Heart left ventricle (tissue), 16 donors: ENCODE measurements around the gene SIGLEC9. TPM values are rescaled to one million over a fixed set of nuclear protein-coding genes. Genes with fewer than 3 reads are reported as not detected.

ENCODE experiments used
- ATAC-seq, 4 donors: fragments of 200-7000 bp; cut with Tn5 transposase; one replicate each; pipeline ENCODE4 v1.9.1; 2020 to 2022; ENCODE audit warnings: moderate library complexity in 4 of 4, mild to moderate bottlenecking in 3 of 4, moderate number of reproducible peaks in 1 of 4
- DNase-seq, 5 donors: peaks; one replicate each; pipeline ENCODE4 v3.0.0-alpha.2; 2020
- H3K27ac ChIP-seq, 12 donors: fragments of 200-600 bp; sonication (generic) in 4 of 12; one replicate each; pipeline versions ENCODE4 v1.5.0 to v1.8.0; 2016 to 2022; ENCODE audit warnings: mild to moderate bottlenecking in 2 of 12
- H3K27me3 ChIP-seq, 9 donors: fragments of 200-600 bp; sonication (generic) in 2 of 9; one replicate each; pipeline versions ENCODE4 v1.5.1 to v1.8.0; 2016 to 2022; ENCODE audit warnings: mild to moderate bottlenecking in 3 of 9
- H3K36me3 ChIP-seq, 9 donors: fragments of 200-600 bp; sonication (generic) in 2 of 9; one replicate each; pipeline versions ENCODE4 v1.5.0 to v1.8.0; 2018 to 2022; ENCODE audit warnings: mild to moderate bottlenecking in 2 of 9
- H3K4me1 ChIP-seq, 12 donors: fragments of 200-600 bp; sonication (generic) in 4 of 12; one replicate each; pipeline versions ENCODE4 v1.5.0 to v1.8.0; 2016 to 2022; ENCODE audit warnings: mild to moderate bottlenecking in 3 of 12
- H3K4me3 ChIP-seq, 12 donors: fragments of 200-600 bp; sonication (generic) in 4 of 12; one replicate each; pipeline versions ENCODE4 v1.5.0 to v1.8.0; 2017 to 2022; ENCODE audit warnings: mild to moderate bottlenecking in 9 of 12, moderate library complexity in 4 of 12
- H3K9me3 ChIP-seq, 12 donors: fragments of 200-600 bp; sonication (generic) in 4 of 12; one replicate each; pipeline versions ENCODE4 v1.5.0 to v1.8.0; 2016 to 2022; ENCODE audit warnings: mild to moderate bottlenecking in 1 of 12
- CTCF ChIP-seq, 12 donors: fragments of 200-600 bp; sonication (generic) in 4 of 12; IDR thresholded peaks; one replicate each; pipeline versions ENCODE4 v1.5.0 to v1.8.0; 2018 to 2022; ENCODE audit warnings: antibody characterized with exemption in 12 of 12, mild to moderate bottlenecking in 5 of 12
- POLR2A ChIP-seq, 2 donors: fragments of 450-650 bp; IDR thresholded peaks; one replicate each; pipeline ENCODE4 v1.6.1; 2017; ENCODE audit warnings: antibody characterized with exemption in 2 of 2, mild to moderate bottlenecking in 2 of 2, moderate library complexity in 2 of 2
- WGBS, 4 donors: extraction: QIAGEN DNeasy Blood & Tissue Kit in 2 of 4; methylation state at CpG; one replicate each; pipeline versions ENCODE4 v1.1.5 to v1.1.7; 2013 to 2018; 5-methylcytosine and 5-hydroxymethylcytosine counted together
- intact Hi-C, 10 donors: fragments of 100-400 bp; cut with DNase I; formaldehyde crosslinking; loops; one replicate each; pipeline versions ENCODE4 v1.11.1 to v1.14.2; 2022
- long read RNA-seq, 3 donors: library from polyadenylated mRNA; unstranded; transcript quantifications; one replicate each; pipeline ENCODE4 v2.0.0, GENCODE V29; 2020 to 2021
- polyA plus RNA-seq, 2 donors: library from polyadenylated mRNA; stranded (reverse); fragments of 200-250 nt; gene quantifications; one replicate each; pipeline ENCODE4 v1.2.3, GENCODE V29; 2013
- total RNA-seq, 9 donors: library from RNA; depleted of rRNA in 2 of 9; stranded (reverse); fragments of >200 nt in 2 of 9; fragmentation: NEBNext Ultra II Directional in 3 of 9; extraction: Animal tissue kit (Norgen Biotek cat#: 25700) in 3 of 9; gene quantifications; one replicate each; pipeline versions ENCODE4 v1.1.0 to v1.2.4, GENCODE V29; 2016 to 2023
- donor health status: ischemic (EF 13 %, LVEDD 7.1; RV severe dilation, severe dysfunction).
- donor health status: healthy with polysubstance abuse.
- donor health status: DM: no; HTN: yes; CAD: no.
- donor health status: DM: no; HTN: no; CAD: no.
- donor health status: ischemic (EF 25% LVEDD 6.9; RV normal size, moderate dysfunction).
- donor health status: ischemic (EF 25% LVEDD 5.7; RV mildly dilated, moderate dysfunction).
- donor health status: healthy.
- donor health status: DM: yes; HTN: yes; CAD: no.
- donor health status: ischemic (EF 35%, LVEDD 5.7; RV mildly dilated, moderate dysfunction).
- donor health status: nonischemic (EF 11% LVEDD 7.7; RV severe dilation, severe dysfunction).
- donor health status: DM: yes; HTN: yes; CAD: no.
- donor health status: PGD.
- donor health status: ischemic (EF 29% LVEDD 5.4; RV normal size, mild dysfunction).
- donor health status: nonischemic (EF 23%, LVEDD 6.1; RV moderate dilation, normal function).

Gene SIGLEC9
- total RNA-seq (10 to 100 TPM in 1 of 9 donors, 1 to 10 TPM in 6, under 1 TPM in 2; 0.35 to 18.5 (median 1.7) TPM), polyA plus RNA-seq (1 to 10 TPM in 1 of 2 donors, under 1 TPM in 1; 0.27 to 2.0 TPM)
- long read RNA-seq, donor 1, partial matches to known transcripts, result 1 of 1 reads
- long read RNA-seq, donor 1, other reads (novel, unspliced or antisense), result 0 of 1 reads
- long read RNA-seq, donor 2, partial matches to known transcripts, result 0 of 7 reads
- long read RNA-seq, donor 2, other reads (novel, unspliced or antisense), result 4 of 7 reads
- long read RNA-seq, donor 3, partial matches to known transcripts, result 1 of 3 reads
- long read RNA-seq, donor 3, other reads (novel, unspliced or antisense), result 0 of 3 reads

GRCh38 chr19:51124729-51125128 is at the start of gene SIGLEC9:
SIGLEC9 (plus strand) TSS chr19:51124906; CDS start chr19:51124975, 69 bp downstream.
- Histone ChIP-seq H3K27ac (peak within 1 kb of the TSS in 11 of 12 donors; percentile 4 to 95 (median 35)), H3K4me3 (peak within 1 kb of the TSS in 9 of 12 donors; percentile 5 to 60 (median 24)), H3K9me3 (no peaks in the 10 kb centered on the region), H3K4me1 (peaks cover 0 to 88% (median 0%) of the 10 kb centered on the region in 12 donors), H3K36me3 (peaks cover 0 to 6% (median 0%) of the 10 kb centered on the region in 9 donors), H3K27me3 (peaks cover 0 to 27% (median 0%) of the 10 kb centered on the region in 9 donors)
- peak in 1 of 2 donors; percentile 33 for TF ChIP-seq POLR2A (IDR thresholded peaks at IDR 0.05)
- TF ChIP-seq CTCF (IDR thresholded peaks at IDR 0.05), result no peak
- ATAC-seq, result peak; percentile 18 to 64 (median 48)
- DNase-seq, result peak; percentile 45 to 84 (median 67)
- intact Hi-C loops, result no loop called here
- WGBS, 4 donors, result 56 to 68% (median 61%) methylated on average over 7 to 14 of the region's 14 CpGs

- Histone ChIP-seq H3K27me3 (no peaks in the 10 kb centered on the region), H3K4me1 (peaks cover 0 to 8% (median 4%) of the 10 kb centered on the region in 12 donors), H3K4me3 (no peak overlapping the region), H3K9me3 (peaks cover 0 to 20% (median 3%) of the 10 kb centered on the region in 12 donors), H3K27ac (no peak overlapping the region), H3K36me3 (no peaks in the 10 kb centered on the region)
- 87 to 92% (median 90%) methylated on average over 5 of the region's 5 CpGs for WGBS, 4 donors
- ATAC-seq, result no peak
- TF ChIP-seq POLR2A (IDR thresholded peaks at IDR 0.05), result no peak
- intact Hi-C loops, result no loop called here
- DNase-seq, result no peak
Measured at GRCh38 chr19:51075998-51076397, 48.7 kb upstream of the SIGLEC9 start.

GRCh38 chr19:51076631-51077213 is 48.0 kb upstream of the SIGLEC9 start:
- Histone ChIP-seq H3K9me3 (peaks cover 0 to 20% (median 3%) of the 10 kb centered on the region in 12 donors), H3K36me3 (no peaks in the 10 kb centered on the region), H3K27ac (no peak overlapping the region), H3K27me3 (no peaks in the 10 kb centered on the region), H3K4me1 (peaks cover 0 to 8% (median 4%) of the 10 kb centered on the region in 12 donors), H3K4me3 (no peak overlapping the region)
- ATAC-seq (no peak), DNase-seq (no peak)
- WGBS, 4 donors, result 80 to 86% (median 83%) methylated on average over 14 of the region's 14 CpGs
- TF ChIP-seq CTCF (IDR thresholded peaks at IDR 0.05) (no peak), POLR2A (IDR thresholded peaks at IDR 0.05) (no peak)
- intact Hi-C loops, result no loop called here

GRCh38 chr19:51078104-51078503 is 46.6 kb upstream of the SIGLEC9 start:
- H3K4me1 ChIP-seq, result peaks cover 0 to 8% (median 4%) of the 10 kb centered on the region in 12 donors
- no peaks in the 10 kb centered on the region for H3K36me3 ChIP-seq
- no peak overlapping the region for H3K27ac ChIP-seq
- H3K9me3 ChIP-seq, result peaks cover 0 to 17% (median 3%) of the 10 kb centered on the region in 12 donors
- WGBS, 4 donors, result 73 to 86% (median 76%) methylated on average over 6 of the region's 6 CpGs
- DNase-seq (no peak), ATAC-seq (no peak)
- intact Hi-C loops, result no loop called here
- H3K27me3 ChIP-seq, result no peaks in the 10 kb centered on the region
- no peak overlapping the region for H3K4me3 ChIP-seq
- no peak for TF ChIP-seq POLR2A (IDR thresholded peaks at IDR 0.05)
- no peak for TF ChIP-seq CTCF (IDR thresholded peaks at IDR 0.05)
